HepG2 (cell line): Measurements from ENCODE around the gene TIMM9. TPM values are rescaled to one million over a fixed set of nuclear protein-coding genes. Genes with fewer than 3 reads are reported as not detected.

ENCODE experiments used
- ARNTL ChIP-seq: sonication (generic); formaldehyde crosslinking; IDR thresholded peaks from 2 replicates; pipeline ENCODE4 v1.4.0; 2020; ENCODE audit warnings: mild to moderate bottlenecking, missing genetic modification reagents
- CCAR2 ChIP-seq: fragments of 200-400 bp; formaldehyde crosslinking; optimal IDR thresholded peaks from 2 replicates; pipeline ENCODE3; 2018; ENCODE audit warnings: low read depth, mild to moderate bottlenecking, low read length, moderate library complexity
- DRAP1 ChIP-seq: IDR thresholded peaks from 2 replicates; pipeline ENCODE4 v1.6.1; 2016; ENCODE audit warnings: missing genetic modification reagents, missing compliant biosample characterization
- ELF4 ChIP-seq: sonication (generic); formaldehyde crosslinking; IDR thresholded peaks from 2 replicates; pipeline ENCODE4 v1.5.0; 2020; ENCODE audit warnings: missing genetic modification reagents, mild to moderate bottlenecking, moderate library complexity, borderline replicate concordance
- FOXP1 ChIP-seq, 2 experiments: fragments of 450-650 bp in 1 of 2; IDR thresholded peaks; 2 replicates each; pipeline ENCODE4 v1.6.1; 2017 to 2018; ENCODE audit warnings: antibody characterized with exemption in 1 of 2
- HIVEP1 ChIP-seq: sonication (generic); formaldehyde crosslinking; IDR thresholded peaks from 2 replicates; pipeline ENCODE4 v1.4.0; 2020; ENCODE audit warnings: mild to moderate bottlenecking, missing genetic modification reagents
- NCOA2 ChIP-seq: sonication (generic); formaldehyde crosslinking; IDR thresholded peaks from 2 replicates; pipeline ENCODE4 v1.8.0; 2022; ENCODE audit warnings: inconsistent platforms
- NFYB ChIP-seq: sonication (generic); formaldehyde crosslinking; IDR thresholded peaks from 2 replicates; pipeline ENCODE4 v1.4.0; 2020; ENCODE audit warnings: missing genetic modification reagents
- POLR2AphosphoS5 ChIP-seq: IDR thresholded peaks from 2 replicates; pipeline ENCODE4 v1.6.1; 2012; ENCODE audit warnings: low read depth, low read length
- REL ChIP-seq: sonication (generic); formaldehyde crosslinking; conservative IDR thresholded peaks from 2 replicates; pipeline ENCODE4 v1.8.0; 2022; ENCODE audit warnings: mild to moderate bottlenecking, missing genetic modification reagents, moderate library complexity
- SMYD3 ChIP-seq: sonication (generic); formaldehyde crosslinking; IDR thresholded peaks from 2 replicates; pipeline ENCODE4 v1.8.1; 2023; ENCODE audit warnings: mild to moderate bottlenecking, missing genetic modification reagents
- USF2 ChIP-seq, 2 experiments: sonication (generic) in 1 of 2; formaldehyde crosslinking in 1 of 2; IDR thresholded peaks; 2 replicates each; pipeline versions ENCODE4 v1.5.1 to v1.6.1; 2011 to 2020; ENCODE audit warnings: borderline replicate concordance in 1 of 2, low read depth in 1 of 2, low read length in 1 of 2, mild to moderate bottlenecking in 1 of 2, missing genetic modification reagents in 1 of 2, moderate library complexity in 1 of 2
- XRCC5 ChIP-seq: fragments of 200-400 bp; formaldehyde crosslinking; optimal IDR thresholded peaks from 2 replicates; pipeline ENCODE3; 2017; ENCODE audit warnings: mild to moderate bottlenecking, low read length
- ZEB1 ChIP-seq: IDR thresholded peaks from 2 replicates; pipeline ENCODE4 v1.6.1; 2012; ENCODE audit warnings: mild to moderate bottlenecking, low read depth, inconsistent platforms; ENCODE audit not compliant: insufficient replicate concordance
- ZNF232 ChIP-seq: sonication (generic); formaldehyde crosslinking; IDR thresholded peaks from 2 replicates; pipeline ENCODE4 v1.4.0; 2020; ENCODE audit warnings: missing genetic modification reagents, borderline replicate concordance
- ZNF275 ChIP-seq: sonication (generic); formaldehyde crosslinking; IDR thresholded peaks from 2 replicates; pipeline ENCODE4 v1.8.0; 2022; ENCODE audit warnings: missing genetic modification reagents, mild to moderate bottlenecking, inconsistent platforms, borderline replicate concordance
- ZNF431 ChIP-seq: sonication (generic); formaldehyde crosslinking; IDR thresholded peaks from 2 replicates; pipeline ENCODE4 v1.9.0; 2022; ENCODE audit warnings: missing genetic modification reagents, low read depth, mild to moderate bottlenecking, borderline replicate concordance
- ZNF512 ChIP-seq: sonication (generic); formaldehyde crosslinking; IDR thresholded peaks from 2 replicates; pipeline ENCODE4 v1.4.0; 2020; ENCODE audit warnings: mild to moderate bottlenecking, missing genetic modification reagents
- ZNF556 ChIP-seq: sonication (generic); formaldehyde crosslinking; IDR thresholded peaks from 2 replicates; pipeline ENCODE4 v1.4.0; 2020; ENCODE audit warnings: mild to moderate bottlenecking, missing genetic modification reagents, borderline replicate concordance
- ZNF577 ChIP-seq: sonication (generic); formaldehyde crosslinking; IDR thresholded peaks from 2 replicates; pipeline ENCODE4 v1.4.0; 2020; ENCODE audit warnings: mild to moderate bottlenecking, low read depth, missing genetic modification reagents, borderline replicate concordance
- ZNF607 ChIP-seq: sonication (generic); formaldehyde crosslinking; IDR thresholded peaks from 2 replicates; pipeline ENCODE4 v1.5.1; 2020; ENCODE audit warnings: missing genetic modification reagents, mild to moderate bottlenecking, borderline replicate concordance
- ZNF674 ChIP-seq: sonication (generic); formaldehyde crosslinking; IDR thresholded peaks from 2 replicates; pipeline ENCODE4 v1.5.0; 2020; ENCODE audit warnings: low read depth, mild to moderate bottlenecking, missing genetic modification reagents
- polyA plus RNA-seq, 8 experiments: library from polyadenylated mRNA; depleted of rRNA in 3 of 8; stranded (reverse) in 7 of 8; unstranded in 1 of 8; fragments of >200 nt; fragmentation: Illumina TruSeq in 4 of 8; extraction: Trizol in 4 of 8; gene quantifications; 2 replicates each; pipeline versions ENCODE4 v1.2.1 to v1.2.3, GENCODE V29; 2011 to 2016; ENCODE audit warnings: low read depth in 4 of 8, missing spikeins in 1 of 8, mixed read lengths in 1 of 8; ENCODE audit not compliant: insufficient read depth in 1 of 8
- total RNA-seq, 5 experiments: library from RNA; depleted of rRNA; stranded (reverse); fragments of >200 nt; fragmentation: Illumina TruSeq; extraction: Trizol; gene quantifications; 2 replicates each; pipeline ENCODE4 v1.2.3, GENCODE V29; 2016; ENCODE audit warnings: low read depth in 1 of 5

Gene TIMM9
- total and polyA plus RNA-seq, 2 of the 13 experiments (the other 11 are each of a cell fraction or from before 2014, with no cell fraction given): 30.5 to 42.5 TPM

- TF ChIP-seq REL: no peak
- TF ChIP-seq POLR2AphosphoS5: peak; percentile 25; the same call in 1 of the 2 replicates
- no peak for TF ChIP-seq DRAP1 (CRISPR knock-in tag)
- TF ChIP-seq ELF4: no peak
- TF ChIP-seq ZNF232: peak; percentile 38; the same call in 1 of the 2 replicates
- no peak for TF ChIP-seq ZEB1
- 0 out of 2 replicates have a peak, but pooled peaks have one; percentile 58 for TF ChIP-seq ARNTL (CRISPR knock-in tag)
- no peak for TF ChIP-seq USF2 (IDR thresholded peaks at IDR 0.05; ENCODE audit: low read depth, low read length)
- no peak for TF ChIP-seq USF2 (CRISPR knock-in tag; IDR thresholded peaks at IDR 0.05; ENCODE audit: borderline replicate concordance)
- peak; percentile 85; the same call in 1 of the 2 replicates for TF ChIP-seq ZNF607 (CRISPR knock-in tag)
- TF ChIP-seq ZNF556 (CRISPR knock-in tag): peak; percentile 93; the same call in 1 of the 2 replicates
- TF ChIP-seq SMYD3 (CRISPR knock-in tag): no peak
- no peak for TF ChIP-seq ZNF577 (CRISPR knock-in tag)
- TF ChIP-seq ZNF431 (CRISPR knock-in tag): peak; percentile 95
- TF ChIP-seq CCAR2: no peak
- TF ChIP-seq NFYB (CRISPR knock-in tag): no peak
- 0 out of 2 replicates have a peak, but pooled peaks have one; percentile 49 for TF ChIP-seq ZNF674
- no peak for TF ChIP-seq ZNF512
- TF ChIP-seq FOXP1 (IDR thresholded peaks at IDR 0.05): no peak
- TF ChIP-seq FOXP1 (CRISPR knock-in tag; IDR thresholded peaks at IDR 0.05): no peak
- no peak; the same call in 1 of the 2 replicates for TF ChIP-seq NCOA2 (CRISPR knock-in tag)
- TF ChIP-seq HIVEP1: peak; percentile 55
- 0 out of 2 replicates have a peak, but pooled peaks have one; percentile 27 for TF ChIP-seq ZNF275 (CRISPR knock-in tag)
- peak; percentile 89 for TF ChIP-seq XRCC5
Observed at GRCh38 chr14:58395812-58396788, 31.2 kb downstream of the TIMM9 start, which contains the start of gene TOMM20L (continued).
